ENCODE results near the gene CRIP2.

Gene CRIP2

DNA sequence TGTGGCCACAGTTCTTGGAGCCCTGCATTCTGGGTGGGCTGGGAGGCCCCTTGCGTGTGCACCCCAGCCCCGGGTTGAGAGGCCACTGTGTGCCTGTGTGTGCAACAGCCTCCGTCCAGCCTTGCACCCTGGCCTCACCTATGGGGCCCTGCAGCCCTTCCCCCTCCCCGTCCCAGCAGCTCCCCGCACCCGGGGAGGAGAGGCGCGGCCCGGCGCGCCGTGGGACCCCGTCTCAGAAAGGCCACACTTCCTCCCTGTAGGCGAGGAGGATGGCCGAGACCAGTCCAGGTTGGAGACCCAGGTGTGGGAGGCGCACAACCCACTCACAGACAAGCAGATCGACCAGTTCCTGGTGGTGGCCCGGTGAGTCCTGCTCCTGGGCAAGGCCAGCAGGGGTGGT is 16.6 kb upstream of the CRIP2 start:
- no peak for DNase-seq (ENCODE audit: low read depth)
- no peak overlapping the region for H3K4me3 ChIP-seq (ENCODE audit: low read depth, low read length)

DNA sequence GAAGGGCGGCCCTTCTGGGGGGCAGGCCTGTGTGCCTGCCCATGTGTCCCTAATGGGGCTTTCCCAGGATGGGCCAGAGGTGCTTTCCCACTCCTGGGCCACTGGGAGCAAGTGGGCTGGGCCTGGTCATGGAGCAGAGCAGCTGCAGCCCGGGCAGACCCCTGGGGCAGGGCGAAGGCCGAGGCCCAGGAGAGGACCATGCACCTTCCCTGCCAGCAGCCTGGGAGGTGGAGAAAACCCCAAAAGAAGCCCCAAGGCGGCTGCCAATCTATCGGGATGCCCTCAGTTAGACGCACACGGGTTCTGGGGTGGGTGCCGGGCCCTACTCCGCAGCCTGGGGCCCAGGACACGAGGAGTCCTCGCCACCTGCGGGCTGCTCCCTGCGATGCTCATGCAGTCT is 16.1 kb upstream of the CRIP2 start:
- DNase-seq (ENCODE audit: low read depth): no peak

DNA sequence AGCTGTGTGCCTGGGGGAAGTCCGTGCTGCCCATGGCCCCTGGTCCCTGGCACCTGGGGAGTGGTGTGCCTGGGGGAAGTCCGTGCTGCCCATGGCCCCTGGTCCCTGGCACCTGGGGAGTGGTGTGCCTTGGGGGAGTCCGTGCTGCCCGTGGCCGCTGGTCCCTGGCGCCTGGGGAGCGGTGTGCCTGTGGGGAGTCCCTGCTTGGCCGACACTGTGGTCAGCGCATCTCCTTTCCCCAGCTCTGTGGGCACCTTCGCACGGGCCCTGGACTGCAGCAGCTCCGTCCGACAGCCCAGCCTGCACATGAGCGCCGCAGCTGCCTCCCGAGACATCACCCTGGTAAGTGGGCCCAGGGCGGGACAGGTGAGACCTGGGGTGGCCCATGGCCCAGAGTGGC is 14.5 kb upstream of the CRIP2 start:
- no peak for DNase-seq (ENCODE audit: low read depth)

More for the DNA sequence above, 16.1 kb upstream of the CRIP2 start:
- no peak overlapping the region for H3K4me3 ChIP-seq (ENCODE audit: low read depth, low read length)

DNA sequence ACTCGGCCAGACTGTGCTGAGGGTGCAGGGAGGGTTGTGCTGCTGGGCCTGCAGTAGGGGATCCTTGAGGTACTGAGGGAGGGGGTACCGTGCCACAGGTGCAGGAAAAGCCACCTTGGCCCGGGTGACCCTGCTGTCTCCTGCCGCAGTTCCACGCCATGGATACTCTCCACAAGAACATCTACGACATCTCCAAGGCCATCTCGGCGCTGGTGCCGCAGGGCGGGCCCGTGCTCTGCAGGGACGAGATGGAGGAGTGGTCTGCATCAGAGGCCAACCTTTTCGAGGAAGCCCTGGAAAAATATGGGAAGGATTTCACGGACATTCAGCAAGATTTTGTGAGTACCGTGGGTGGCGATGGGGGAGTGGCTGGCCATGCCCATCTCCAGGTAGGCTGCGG is 14.0 kb upstream of the CRIP2 start:
- DNase-seq (ENCODE audit: low read depth): no peak
- H3K4me3 ChIP-seq (ENCODE audit: low read depth, low read length): no peak overlapping the region

More for the DNA sequence above, 14.5 kb upstream of the CRIP2 start:
- H3K4me3 ChIP-seq (ENCODE audit: low read depth, low read length): no peak overlapping the region

DNA sequence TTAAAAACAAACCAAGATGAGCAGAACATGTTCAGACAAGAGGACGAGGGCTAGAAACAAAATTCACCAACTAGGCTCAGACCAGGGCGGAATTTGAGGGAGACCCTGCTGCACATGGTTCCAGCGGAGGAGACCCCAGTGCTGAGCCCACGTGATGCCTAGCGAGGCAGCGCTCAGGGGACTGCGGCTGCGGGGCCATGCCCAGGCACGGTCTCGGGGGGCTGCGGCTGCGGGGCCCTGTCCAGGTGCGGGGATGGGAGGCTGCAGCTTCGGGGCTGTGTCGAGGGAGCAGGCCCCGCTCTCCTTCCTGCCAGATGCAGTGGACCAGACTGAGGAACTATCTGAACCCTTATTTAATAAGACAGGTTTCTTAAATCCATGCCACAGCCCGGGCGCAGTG is 12.7 kb upstream of the CRIP2 start:
- H3K4me3 ChIP-seq (ENCODE audit: low read depth, low read length): no peak overlapping the region
- DNase-seq (ENCODE audit: low read depth): no peak

DNA sequence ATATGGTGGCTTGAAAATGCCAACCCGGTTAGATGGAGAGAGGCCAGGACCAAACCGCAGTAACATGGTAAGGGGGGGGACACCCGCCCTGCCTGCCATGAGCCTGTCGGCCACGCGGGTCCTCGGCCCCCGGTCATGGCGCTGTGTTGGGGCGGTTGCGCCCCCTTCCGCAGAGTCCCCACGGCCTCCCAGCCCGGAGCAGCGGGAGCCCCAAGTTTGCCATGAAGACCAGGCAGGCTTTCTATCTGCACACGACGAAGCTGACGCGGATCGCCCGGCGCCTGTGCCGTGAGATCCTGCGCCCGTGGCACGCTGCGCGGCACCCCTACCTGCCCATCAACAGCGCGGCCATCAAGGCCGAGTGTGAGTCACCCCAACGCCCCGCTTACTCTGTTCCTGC is 10.1 kb upstream of the CRIP2 start:
- DNase-seq (ENCODE audit: low read depth): no peak
- H3K4me3 ChIP-seq (ENCODE audit: low read depth, low read length): no peak overlapping the region

DNA sequence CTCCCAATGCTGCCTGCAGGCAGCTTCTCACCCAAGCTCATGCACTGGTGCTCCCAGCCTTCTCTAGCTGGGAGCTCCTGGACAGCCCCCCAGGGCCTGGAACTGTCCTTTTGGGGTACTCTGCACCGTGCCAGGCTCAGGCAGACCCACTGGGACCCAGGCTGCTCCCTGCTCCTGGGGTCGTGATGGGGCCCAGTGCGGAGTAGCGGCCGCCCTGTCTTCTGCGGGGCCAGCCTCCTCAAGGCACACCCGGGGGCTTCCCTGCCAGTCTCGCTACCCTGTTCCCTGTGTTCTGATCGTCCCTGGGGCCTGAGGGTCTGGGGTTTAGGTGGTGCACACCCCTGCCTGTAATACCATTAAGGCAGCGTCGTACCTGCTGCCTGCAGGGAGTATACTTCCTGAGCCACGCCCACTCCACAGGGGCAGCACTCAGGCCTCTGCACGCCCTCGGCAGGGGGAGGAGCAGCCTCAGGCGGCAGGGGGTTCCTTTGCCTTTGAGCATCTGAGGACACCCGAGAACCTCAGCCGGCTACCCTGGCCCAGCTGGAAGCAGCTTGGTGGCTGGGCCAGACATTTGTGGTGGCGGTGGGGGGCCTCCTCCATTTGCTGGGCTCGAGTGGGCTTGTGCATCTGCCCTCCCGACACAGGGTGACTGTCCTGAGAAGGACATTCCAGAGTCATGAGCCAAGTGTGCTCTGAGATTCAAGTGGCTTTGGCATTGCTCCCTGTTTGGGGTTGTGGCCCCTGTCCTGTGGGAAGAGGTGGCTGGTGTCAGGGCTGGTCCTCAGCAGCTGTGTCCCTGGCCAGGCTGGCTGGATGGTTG is 9.2 kb upstream of the CRIP2 start:
- no peak overlapping the region for H3K4me3 ChIP-seq (ENCODE audit: low read depth, low read length)
- no peak for DNase-seq (ENCODE audit: low read depth)

DNA sequence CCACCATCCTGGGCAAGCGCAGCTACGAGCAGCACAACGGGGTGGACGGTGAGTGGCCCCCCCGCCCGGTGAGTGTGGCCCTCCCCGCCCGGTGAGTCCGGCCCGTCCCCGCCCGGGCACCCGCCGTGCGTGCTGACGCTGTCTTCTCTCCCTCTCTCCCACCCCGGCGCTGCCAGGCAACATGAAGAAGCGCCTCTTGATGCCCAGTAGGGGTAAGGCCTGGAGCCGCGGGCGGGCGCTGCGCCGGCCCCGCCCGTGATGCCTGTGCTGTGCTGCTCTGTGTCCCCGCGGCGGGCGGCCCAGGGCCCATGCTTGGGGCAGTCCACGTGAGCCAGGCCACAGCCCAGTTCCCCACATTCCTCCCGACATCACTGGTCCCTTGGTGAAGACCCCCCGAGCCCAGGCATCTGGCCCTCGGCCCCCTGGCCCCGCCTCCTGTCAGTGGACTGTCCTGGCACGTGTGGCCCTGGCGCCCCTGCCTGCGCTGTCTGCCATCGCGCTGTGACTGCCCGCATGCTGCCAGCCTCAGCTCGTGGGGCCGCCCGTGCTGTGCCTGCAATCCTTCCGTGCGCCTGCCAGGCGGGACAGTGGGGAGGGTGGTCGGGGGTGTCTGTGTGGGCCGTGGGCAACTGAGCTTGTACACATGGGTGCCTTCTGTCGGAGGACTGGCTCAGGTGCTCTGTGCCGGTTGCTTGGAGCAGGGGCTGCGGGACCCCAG is 7.9 kb upstream of the CRIP2 start:
- DNase-seq (ENCODE audit: low read depth): no peak
- no peak overlapping the region for H3K4me3 ChIP-seq (ENCODE audit: low read depth, low read length)

DNA sequence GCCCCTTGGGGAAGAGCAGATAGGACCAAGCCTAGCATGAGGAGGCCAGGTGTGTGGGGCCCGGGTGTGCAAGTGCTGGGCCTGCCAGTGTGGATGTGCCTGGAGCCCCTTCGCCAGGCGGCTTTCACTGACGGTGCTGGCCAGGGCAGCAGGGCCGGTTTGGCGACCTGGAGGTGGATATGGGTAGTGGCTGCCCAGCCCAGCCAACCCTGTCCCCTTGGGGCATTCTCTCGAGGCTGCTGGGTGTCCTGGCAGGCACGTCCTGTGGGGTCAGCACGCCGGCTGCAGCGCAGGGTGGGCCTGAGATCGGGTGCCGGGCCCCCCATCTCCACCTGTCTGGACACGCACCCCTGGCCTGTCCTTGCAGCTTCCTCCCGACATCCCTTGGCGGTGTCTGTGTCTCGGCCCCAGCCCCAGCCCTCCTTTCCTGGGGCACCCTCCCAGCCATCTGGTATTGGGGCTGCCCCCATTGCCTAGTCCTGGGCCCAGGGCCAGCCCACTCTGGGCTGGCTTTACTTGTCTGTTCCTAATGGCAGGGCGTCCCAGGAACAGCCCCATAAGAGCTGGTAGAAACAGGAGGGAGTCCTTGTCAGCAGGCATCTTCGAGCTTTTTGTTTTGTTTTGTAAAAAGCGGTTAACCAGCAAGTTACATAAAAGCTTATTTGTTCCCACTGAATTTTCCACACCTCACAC is 7.2 kb upstream of the CRIP2 start:
- H3K4me3 ChIP-seq (ENCODE audit: low read depth, low read length): no peak overlapping the region
- DNase-seq (ENCODE audit: low read depth): no peak

DNA sequence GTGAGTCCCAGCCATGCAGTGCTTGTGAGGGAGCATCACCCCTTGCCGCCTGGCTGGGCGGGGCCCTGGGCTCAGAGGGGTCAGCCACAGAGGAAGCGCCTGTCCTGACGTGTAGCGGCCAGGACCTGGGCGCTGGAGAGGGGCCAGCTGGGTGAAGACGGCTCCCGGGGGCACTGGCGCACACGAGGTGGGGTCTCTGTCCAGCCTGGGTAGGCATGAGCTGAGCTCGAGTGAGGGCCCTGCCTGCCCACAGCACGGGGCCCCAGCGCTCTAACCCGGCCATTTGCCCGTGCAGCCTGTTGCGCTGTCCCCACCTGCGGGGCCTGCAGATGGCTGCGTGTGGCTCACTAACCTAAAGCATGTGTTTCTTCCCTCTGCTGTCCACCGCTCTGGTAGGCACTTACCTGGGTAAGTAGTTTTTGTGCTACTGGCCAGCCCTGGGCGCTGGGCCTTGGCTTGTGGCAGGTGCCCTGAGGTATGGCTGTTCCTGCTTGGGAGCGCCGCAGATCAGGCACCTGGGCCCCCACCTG is 6.6 kb upstream of the CRIP2 start:
- no peak for DNase-seq (ENCODE audit: low read depth)
- H3K4me3 ChIP-seq (ENCODE audit: low read depth, low read length): no peak overlapping the region

DNA sequence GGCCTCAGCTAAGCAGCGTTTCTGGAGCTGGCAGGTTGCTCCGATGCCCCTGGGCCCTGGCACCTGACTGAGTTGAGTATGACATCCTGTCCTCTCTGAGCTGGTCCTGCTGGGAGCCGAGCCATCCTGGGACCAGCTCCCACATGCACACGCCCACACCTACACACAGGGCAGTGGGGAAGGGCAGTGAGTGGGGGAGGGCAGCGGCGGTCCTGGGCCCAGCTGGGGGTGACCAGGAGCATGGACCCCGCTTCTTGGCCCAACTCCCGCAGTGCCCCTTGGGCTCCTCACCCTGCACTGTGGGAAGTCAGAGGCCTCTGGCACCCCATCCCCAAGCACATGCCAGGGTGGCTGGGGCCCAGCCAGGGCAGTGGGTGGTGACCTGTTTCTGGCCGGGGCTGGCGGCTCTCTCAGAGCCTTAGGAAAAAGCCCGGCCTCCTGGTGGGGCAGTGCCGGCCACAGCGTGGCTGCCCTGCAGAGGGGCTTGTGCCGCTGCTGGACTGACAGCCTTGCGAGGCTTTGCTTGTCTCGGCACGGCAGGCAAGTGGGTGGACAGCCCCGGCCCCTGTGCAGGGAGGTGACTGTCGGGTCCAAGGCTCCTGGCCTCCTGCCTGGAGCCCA is 5.9 kb upstream of the CRIP2 start:
- no peak for DNase-seq (ENCODE audit: low read depth)
- no peak overlapping the region for H3K4me3 ChIP-seq (ENCODE audit: low read depth, low read length)

DNA sequence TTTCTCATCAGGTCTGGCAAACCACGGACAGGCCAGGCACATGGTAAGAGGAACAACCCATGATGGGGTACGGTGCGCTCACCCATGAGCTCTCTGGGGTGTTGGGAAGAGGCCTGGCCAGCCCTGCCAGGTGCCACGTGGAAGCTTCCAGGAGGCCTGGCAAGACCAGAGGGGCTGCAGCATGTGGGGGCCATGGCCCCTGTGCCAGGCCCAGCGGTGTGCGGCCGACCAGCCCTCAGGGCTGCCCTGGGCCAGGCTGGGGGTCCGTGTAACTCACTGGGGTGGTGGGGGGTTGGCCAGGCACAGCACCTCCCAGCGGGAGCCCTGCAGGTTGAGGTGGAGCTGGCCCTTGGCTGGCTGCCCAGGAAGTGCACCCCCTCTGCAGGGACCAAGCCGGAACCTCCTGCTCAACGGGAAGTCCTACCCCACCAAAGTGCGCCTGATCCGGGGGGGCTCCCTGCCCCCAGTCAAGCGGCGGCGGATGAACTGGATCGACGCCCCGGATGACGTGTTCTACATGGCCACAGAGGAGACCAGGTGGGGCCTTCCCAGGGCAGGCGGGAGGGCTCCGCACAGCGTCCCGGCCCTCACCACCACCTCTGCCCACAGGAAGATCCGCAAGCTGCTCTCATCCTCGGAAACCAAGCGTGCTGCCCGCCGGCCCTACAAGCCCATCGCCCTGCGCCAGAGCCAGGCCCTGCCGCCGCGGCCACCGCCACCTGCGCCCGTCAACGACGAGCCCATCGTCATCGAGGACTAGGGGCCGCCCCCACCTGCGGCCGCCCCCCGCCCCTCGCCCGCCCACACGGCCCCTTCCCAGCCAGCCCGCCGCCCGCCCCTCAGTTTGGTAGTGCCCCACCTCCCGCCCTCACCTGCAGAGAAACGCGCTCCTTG is 4.9 kb upstream of the CRIP2 start:
- no peak overlapping the region for H3K4me3 ChIP-seq (ENCODE audit: low read depth, low read length)
- DNase-seq (ENCODE audit: low read depth): no peak

DNA sequence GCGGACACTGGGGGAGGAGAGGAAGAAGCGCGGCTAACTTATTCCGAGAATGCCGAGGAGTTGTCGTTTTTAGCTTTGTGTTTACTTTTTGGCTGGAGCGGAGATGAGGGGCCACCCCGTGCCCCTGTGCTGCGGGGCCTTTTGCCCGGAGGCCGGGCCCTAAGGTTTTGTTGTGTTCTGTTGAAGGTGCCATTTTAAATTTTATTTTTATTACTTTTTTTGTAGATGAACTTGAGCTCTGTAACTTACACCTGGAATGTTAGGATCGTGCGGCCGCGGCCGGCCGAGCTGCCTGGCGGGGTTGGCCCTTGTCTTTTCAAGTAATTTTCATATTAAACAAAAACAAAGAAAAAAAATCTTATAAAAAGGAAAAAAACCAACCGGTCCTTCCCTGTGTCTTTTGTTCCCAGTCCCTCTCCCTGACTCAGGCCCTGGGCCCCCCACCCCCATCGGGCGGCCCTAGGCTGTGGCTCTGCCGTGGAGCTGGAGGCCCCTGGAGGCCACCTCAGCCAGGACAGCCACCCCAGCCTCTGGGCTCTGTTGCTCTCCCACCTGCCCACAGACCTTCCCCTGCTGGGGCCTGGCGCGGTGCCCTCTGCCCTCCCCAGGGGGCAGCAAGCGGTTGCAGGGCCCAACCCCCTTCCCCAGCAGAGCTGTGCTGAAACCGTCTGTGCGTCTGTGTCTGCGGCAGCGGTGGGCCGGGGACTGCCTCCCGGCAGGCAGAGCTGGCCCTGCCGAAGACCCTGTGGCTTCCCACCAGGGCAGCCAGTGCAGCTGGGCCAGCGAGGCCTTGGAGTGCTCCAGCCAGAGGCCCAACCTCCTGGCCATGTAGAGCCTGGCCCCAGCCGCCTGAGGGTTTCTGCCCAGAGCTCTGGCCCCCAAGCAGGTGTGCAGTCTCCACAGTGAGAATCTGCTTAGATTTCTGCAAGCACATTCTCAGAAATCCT is 4.0 kb upstream of the CRIP2 start:
- no peak for DNase-seq (ENCODE audit: low read depth)
- no peak overlapping the region for H3K4me3 ChIP-seq (ENCODE audit: low read depth, low read length)

DNA sequence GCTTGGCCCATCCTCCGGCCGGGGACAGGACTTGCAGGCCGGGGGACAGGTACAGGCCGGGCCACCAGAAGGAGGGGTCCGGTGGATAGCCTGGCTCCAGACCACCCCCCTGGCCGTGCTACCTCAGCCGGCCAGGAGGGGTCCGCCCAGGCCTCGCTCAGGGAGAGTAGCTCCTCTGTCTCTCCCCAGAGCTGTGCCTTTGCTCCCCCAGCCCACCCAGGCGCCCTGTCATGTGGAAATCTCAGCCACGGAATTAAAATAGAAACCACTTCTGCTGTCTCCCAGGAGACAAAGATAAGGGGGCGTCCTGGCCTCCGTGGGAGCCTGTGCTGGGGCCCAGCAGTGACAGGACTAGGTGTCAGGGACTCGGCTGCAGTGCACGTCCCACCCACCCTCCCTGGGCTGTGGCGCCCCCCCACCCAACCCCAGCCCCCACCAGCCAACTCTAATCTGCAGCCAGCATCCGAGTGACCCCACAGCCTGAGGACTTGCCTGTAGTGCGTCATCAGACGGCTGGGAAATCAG is 3.3 kb upstream of the CRIP2 start:
- DNase-seq (ENCODE audit: low read depth): no peak
- H3K4me3 ChIP-seq (ENCODE audit: low read depth, low read length): no peak overlapping the region

DNA sequence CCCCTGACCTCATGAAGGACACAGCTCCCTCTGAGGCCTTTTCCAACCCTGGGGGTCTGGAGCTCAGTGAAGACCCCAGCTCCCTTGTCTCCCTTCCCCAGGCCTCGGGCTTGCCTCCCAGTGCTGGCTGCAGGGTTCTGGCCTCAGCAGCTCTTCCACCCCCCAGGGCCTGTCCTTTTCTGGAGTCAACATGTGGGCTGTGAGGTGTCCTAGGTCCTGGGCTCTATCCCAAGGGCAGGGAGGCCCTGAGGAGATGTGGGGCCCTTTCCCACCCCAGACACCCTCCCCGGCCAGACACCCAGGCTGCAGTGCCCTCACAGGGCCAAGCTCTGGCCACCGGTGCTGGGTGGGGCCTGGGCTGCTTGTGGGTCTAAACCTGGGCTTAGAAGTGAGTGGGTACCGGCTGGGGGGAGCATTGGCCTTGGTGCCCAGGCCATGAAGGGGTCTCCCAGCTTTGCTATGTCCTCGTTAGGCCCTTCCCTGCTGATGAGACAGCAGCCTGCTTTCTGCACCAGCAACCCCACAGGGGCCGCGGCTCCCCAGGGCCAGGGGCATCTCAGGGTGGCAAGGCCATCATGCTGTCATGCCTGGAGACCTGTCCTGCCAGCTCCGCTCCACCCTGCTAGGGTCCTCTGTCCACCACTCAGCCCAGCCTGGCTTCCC is 2.7 kb upstream of the CRIP2 start:
- no peak for DNase-seq (ENCODE audit: low read depth)
- H3K4me3 ChIP-seq (ENCODE audit: low read depth, low read length): no peak overlapping the region

DNA sequence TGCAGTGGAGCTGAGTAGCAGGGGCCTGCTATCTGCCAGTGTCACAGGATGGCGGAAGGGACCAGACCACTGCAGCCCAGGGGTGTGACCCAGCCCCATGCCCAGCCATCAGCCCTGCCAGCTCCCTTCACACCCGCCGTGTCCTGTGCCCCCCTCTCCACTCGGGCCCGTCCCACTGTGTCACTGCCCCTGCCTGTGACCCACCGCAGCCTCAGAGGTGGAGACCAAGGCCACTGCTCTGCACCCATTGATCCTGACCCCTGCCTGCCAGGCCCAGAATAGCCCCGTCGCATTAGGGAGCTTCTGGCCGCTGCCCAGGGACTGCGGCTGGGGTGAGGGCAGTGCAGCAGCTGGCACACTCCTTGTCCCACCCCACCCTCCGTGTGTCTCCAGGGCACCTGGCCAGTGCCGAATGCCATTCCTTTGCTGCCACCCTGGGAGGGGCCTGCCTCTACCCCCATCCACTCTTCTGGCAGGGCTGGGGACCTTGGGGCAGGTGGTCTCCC is 2.1 kb upstream of the CRIP2 start:
- DNase-seq (ENCODE audit: low read depth): no peak
- no peak overlapping the region for H3K4me3 ChIP-seq (ENCODE audit: low read depth, low read length)

Data from skeletal muscle cell (primary cell).